ENCODE data around the gene SEC11C.
"Not testable (repeated sequence)": the region's sequence is repeated elsewhere in the genome, so short reads cannot be mapped to it uniquely, and the experiment has no call there.

SEC11C gene

GRCh38 chr18:59139615-59140301 is at the start of gene SEC11C:
Gene SEC11C (plus strand): TSS chr18:59139884. CDS start chr18:59139949, 65 bp downstream.
- peak; percentile 96 for DNase-seq

- DNase-seq, result no peak
These were observed 48.6 kb upstream of the SEC11C start for GRCh38 chr18:59090966-59091603.

DNA sequence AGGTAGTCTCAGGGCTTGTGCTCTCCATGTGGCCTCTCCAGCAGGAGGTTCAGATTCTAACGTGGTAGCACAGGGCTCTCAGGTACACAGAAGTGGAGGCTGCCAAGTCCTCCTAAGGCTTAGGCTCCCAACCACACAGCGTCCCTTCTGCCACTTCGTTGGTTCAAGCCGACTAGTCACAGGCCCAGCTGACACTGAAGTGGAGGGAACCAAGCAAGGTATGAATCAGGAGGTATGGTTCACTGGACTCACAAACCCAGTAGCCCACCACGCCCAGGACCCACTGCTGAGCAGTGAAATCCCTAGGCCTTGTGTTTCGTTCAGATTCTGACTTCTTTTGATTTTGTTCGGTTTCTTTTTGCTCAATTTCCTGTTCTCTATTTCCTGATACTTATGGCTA is 46.0 kb upstream of the SEC11C start:
- DNase-seq, result no peak

GRCh38 chr18:59094569-59094968 is 45.1 kb upstream of the SEC11C start:
- no peak for DNase-seq

DNA sequence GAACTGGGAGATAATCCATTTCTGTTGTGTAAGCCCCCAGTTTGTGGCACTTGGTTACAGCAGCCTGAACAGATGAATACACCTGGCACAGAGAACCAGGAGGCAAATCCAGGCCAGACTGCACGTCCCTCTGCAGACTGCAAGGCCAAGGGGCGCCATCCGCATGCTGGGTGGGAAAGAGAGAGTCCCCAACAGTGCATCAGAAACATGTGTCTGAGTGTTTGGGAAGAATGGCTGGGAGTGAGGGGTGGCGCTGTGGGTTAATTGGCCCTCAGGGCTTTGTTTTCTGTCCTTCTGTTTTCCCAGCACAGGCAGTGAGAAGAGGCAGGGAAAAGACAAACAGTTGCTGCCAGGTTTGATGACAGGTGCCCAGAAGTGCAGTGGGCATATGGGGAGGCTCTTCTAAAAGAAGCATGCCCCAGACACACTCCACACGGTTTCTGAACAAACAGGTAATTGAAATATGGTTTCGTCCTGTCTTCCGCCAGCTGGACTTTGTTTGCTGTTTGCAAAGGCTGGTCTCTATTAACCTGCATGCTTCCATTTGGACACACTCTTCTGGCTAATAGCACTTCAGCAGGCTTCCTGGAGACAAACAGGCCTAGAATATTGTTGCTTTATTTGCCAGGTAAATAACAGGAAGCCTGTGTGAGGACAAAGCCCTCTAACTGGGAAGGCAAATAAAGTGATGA is 43.4 kb upstream of the SEC11C start:
- no peak for DNase-seq

DNA sequence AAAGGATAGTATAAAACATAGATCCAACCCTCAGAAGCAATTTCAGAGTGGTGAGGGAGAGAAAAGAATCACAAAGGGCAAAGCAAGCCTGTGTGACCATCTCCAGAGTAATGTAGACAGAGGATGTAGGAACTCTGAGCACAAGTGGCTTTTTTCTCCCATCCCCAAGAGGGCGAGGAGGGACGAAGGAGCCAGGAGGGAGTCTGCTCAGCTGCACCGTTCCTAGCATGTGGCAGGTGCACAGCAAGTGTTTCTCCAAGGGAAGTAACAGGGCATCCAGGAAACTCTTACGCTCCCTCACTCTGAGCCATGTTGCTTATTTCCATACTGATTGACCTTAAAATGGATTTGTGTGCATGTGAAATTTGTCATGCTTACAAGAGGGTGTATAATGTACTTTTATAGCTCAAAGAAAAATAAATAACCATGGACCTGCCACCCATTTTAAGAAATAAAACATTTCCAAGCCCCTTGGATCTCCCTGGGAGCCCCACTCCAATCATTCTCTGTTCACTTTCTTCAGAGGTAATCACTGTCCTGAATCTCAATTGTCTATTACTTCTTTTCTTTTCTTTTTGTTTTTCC is 37.8 kb upstream of the SEC11C start:
- no peak for DNase-seq

GRCh38 chr18:59109375-59109774 is 30.3 kb upstream of the SEC11C start:
- DNase-seq, result peak; percentile 40

GRCh38 chr18:59114160-59114559 is 25.5 kb upstream of the SEC11C start:
- no peak for DNase-seq

GRCh38 chr18:59123588-59124369 is 15.9 kb upstream of the SEC11C start:
- no peak for DNase-seq

GRCh38 chr18:59124370-59124704 is 15.3 kb upstream of the SEC11C start:
- DNase-seq, result no peak

- DNase-seq, result no peak
These were observed 12.6 kb upstream of the SEC11C start for GRCh38 chr18:59127047-59127446.

DNA sequence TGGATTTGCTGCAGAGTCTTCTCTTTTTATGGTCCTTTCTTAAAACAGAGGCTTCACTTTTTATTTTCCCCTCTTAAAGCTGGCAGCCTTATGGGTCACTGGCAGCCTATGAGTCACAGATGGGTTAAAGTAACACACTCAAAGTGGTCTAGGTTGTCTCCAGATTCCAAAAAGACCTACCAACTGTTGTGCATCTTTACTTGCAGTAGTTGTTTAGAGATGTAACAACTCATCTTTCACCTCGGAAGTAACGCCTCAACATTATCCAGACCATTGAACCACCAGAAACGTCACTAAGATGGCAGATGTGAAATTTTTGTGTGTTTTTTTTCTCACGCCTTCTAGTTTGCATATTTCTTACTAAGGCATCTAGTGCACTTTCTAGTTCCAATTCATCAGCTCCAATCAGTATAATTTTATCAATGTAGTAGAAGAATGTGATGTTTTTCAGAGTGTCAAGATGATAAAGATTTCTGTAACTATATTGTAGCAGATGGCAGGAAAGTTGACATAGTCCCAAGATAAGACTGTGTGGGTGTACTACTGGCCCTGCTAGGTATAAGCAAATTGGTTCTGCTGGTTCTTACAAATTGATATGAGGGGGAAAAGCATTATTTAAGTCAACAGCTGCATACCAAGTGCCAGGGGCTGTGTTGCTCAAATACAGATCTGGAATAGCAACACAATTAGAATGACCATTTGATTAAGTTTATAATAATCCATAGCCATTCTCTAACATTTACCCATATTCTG is 9.6 kb upstream of the SEC11C start:
- no peak for DNase-seq

- DNase-seq, result no peak
These were observed 6.7 kb upstream of the SEC11C start for GRCh38 chr18:59132810-59133465.

DNA sequence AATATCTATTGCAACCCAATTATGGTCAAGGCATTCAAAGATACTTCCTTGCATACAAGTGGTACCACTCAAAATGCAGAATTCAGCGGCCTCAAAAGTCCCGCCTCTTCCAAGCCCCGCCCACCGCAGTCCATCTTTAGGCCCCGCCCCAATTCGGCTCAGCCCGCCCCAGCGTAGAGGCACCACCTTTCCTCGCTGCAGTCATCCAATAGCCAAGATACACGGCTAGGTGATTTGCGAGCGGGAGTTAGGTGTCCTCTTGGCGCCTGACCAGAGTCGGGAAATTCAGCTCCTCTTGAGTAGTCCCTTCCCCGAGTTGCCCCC is 431 bp upstream of the SEC11C start:
- DNase-seq, result no peak

DNA sequence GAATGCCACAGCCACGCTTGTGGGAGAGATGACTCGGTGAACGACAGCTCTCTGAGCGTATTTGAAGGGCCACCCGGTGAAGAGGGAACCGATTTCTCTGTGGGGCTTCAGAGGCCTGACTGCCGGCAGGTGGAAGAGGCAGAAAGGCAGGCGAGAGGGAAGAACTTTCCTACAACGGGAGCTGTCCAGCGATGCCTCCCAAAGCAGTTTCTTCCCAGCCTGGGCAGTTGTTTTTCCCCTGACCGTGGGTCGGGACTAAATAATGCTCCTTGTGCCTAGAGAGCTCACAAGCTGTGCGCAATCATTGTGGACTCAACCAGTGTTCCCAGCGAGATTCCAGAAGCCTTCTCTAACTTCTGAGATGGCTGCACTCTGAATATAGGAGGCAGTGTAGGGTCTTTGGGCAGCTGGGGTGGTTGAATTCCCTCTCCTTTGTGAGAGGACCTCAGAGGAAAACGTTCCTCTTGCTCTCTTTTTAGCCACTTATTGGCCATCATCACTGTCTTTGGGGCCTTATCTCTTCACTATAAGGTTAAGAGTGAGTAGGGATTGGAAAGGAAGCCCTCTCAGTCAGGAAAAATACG is 710 bp downstream of the SEC11C start:
- peak; percentile 44 for DNase-seq

- no peak for DNase-seq
These were observed 1.8 kb downstream of the SEC11C start for GRCh38 chr18:59141294-59142068.

DNA sequence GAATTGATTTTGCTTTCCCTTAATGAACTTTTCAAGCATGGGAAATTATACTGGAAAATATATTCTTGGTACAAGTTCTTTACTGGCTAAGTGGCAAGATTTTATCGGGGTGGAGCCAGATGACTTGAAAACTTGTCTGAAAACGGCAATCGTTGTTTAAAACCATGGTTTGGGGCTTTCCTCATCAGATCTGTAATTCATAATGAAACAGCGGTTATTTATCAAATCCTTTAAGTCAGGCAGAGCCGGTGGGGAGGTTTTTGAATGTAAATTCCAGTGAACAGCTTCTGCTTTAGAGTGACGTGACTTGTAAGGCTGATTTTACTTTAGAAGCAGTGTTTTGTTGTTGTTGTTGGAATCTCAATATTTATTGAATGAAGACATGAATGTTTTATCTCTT is 2.6 kb downstream of the SEC11C start:
- DNase-seq, result no peak

GRCh38 chr18:59142800-59143416 is 3.2 kb downstream of the SEC11C start:
- not testable (repeated sequence) for DNase-seq

DNA sequence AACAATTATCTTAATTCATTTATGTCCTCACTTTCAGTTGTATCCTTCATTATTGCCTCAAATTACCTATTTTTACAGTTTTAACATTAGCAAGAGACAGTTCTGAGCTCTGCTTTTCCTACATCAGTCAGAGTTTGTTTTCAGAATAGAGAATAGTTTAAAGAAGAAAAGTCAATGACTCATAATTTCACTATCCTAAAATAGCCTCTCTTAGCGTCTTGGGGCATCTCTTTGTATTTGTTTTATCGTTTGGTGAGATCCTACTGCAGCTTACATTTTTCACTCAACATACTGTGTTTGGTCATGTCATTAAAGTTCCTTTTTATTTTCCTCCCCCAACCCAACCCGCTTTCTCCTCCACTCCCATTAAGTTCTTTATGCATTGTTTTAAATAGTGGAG is 3.8 kb downstream of the SEC11C start:
- DNase-seq, result no peak

DNA sequence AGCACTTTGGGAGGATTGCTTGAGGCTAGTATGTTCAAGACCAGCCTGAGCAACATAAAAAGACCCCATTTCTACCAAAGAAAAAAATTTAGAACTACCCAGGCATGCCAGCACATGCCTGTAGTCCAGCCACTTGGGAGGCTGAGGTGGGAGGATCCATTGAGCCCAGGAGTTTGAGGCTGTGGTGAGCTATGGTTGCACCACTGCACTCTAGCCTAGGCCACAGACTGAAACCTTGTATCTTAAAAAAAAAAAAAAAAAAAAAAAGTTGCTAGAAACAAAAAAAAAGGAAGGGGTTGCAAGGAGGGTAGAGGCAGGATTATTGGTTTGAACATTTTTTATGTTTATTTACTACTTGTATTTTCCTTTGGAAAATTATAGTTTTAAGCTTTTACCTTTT is 4.8 kb downstream of the SEC11C start:
- no peak for DNase-seq
